Activated T-cell treated with anti-CD3 and anti-CD28 coated beads, Interleukin-2, amount 50 U/mL, for 24 hours (primary cell): ENCODE results near the gene NPHS1.
"Not testable (repeated sequence)": the region's sequence is repeated elsewhere in the genome, so short reads cannot be mapped to it uniquely, and the experiment has no call there.

Source experiments
- DNase-seq: peaks from one replicate; pipeline ENCODE4 v3.0.0-alpha.2; 2020
- H3K27ac Mint-ChIP-seq: 2 replicates; pipeline ENCODE4 v1.8.0; 2020; ENCODE audit warnings: mild to moderate bottlenecking, mixed read lengths
- H3K27me3 Mint-ChIP-seq: 2 replicates; pipeline ENCODE4 v1.8.0; 2020; ENCODE audit warnings: mixed read lengths
- H3K36me3 Mint-ChIP-seq: 2 replicates; pipeline ENCODE4 v1.8.0; 2020; ENCODE audit warnings: low read depth, mixed read lengths
- H3K4me1 Mint-ChIP-seq: 2 replicates; pipeline ENCODE4 v1.8.0; 2020; ENCODE audit warnings: low read depth, mixed read lengths
- H3K4me3 Mint-ChIP-seq: 2 replicates; pipeline ENCODE4 v1.8.0; 2020; ENCODE audit warnings: mild to moderate bottlenecking, moderate library complexity, mixed read lengths
- H3K9me3 Mint-ChIP-seq: 2 replicates; pipeline ENCODE4 v1.8.0; 2020; ENCODE audit warnings: mixed read lengths

NPHS1 gene

DNA sequence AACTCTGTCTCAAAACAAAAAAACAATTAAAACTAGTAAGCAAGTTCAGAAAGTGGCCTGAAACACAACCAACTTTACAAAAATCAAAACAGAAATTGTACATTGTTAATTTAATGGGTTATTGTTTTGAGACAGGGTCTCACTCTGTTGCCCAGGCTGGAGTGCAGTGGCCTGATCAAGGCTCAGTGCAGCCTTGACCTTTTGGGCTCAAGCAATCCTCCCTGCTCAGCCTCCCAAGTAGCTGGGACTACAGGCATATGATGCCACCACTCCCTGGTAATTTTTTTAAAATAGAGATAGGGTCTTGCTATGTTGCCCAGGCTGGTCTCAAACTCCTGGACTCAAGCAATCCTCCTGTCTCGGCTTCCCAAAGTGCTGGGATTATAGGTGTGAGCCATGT is 56.7 kb downstream of the NPHS1 start:
- H3K4me3 Mint-ChIP-seq, H3K4me1 Mint-ChIP-seq, H3K36me3 Mint-ChIP-seq, H3K9me3 Mint-ChIP-seq, DNase-seq, H3K27ac Mint-ChIP-seq: not testable (repeated sequence)
- peaks cover 39% of the 10 kb centered on the region for H3K27me3 Mint-ChIP-seq

DNA sequence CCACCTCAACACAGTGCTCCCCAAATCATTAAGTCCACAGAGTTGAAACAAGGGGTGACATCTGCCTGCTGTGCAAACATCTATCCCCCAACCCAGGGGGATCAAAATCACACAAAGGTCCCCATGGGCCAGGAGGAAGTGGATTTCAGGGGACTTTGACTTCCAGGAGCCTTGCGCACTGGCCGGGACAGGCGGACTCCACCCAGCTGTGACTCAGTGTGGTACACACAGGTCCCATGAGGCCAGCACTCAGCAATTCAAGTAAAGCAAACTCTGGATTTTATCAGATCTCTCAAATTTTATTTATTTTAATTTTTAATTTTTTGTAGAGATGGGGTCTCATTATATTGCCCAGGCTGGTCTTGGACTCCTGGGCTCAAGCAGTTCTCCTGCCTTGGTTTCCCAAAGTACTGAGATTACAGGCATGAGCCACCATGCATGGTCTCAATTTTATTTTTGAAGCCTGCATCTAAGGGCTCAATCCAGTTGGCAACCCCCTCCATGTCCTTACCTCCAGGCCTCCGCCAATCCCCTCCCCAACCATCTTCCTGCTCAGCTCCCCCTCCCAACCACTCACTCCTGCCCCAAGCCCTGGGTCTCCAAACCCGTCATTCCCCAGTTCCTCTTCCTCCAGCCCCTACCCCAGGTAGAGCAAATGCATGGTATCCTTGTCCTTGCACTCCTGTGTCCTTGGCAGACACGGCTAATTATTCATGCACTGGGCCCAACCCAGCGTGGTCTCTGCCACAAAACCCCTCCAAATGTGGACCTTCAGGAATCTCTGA is 58.7 kb downstream of the NPHS1 start:
- Mint-ChIP-seq H3K4me1 (peaks cover 6% of the 10 kb centered on the region), H3K36me3 (no peaks in the 10 kb centered on the region), H3K27me3 (peaks cover 36% of the 10 kb centered on the region), H3K4me3 (no peak overlapping the region), H3K27ac (no peak overlapping the region), H3K9me3 (no peaks in the 10 kb centered on the region)
- no peak for DNase-seq

DNA sequence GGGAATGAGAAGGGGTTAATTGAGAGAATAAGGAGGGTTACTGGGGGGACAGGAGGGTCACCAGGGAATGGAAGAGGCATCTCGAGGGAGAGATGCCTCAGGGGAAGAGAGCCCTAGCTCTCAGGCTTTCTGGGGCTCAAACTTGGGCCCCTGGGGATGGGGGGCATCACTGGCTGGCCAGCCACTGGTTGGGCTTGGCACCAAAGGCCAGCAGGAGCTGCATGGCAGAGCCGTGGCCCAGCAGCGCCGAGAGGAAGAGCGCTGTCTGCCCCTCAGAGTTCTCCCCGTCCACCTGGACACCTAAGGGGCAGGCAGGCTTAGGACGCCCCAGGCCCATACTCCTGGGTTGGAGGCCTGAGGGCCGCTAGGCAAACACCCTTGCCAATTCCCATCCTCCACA is 59.4 kb downstream of the NPHS1 start:
- H3K36me3 Mint-ChIP-seq = no peaks in the 10 kb centered on the region
- no peaks in the 10 kb centered on the region for H3K9me3 Mint-ChIP-seq
- H3K27ac Mint-ChIP-seq = no peak overlapping the region
- no peak for DNase-seq
- peaks cover 31% of the 10 kb centered on the region for H3K27me3 Mint-ChIP-seq
- H3K4me1 Mint-ChIP-seq = peaks cover 6% of the 10 kb centered on the region
- no peak overlapping the region for H3K4me3 Mint-ChIP-seq

DNA sequence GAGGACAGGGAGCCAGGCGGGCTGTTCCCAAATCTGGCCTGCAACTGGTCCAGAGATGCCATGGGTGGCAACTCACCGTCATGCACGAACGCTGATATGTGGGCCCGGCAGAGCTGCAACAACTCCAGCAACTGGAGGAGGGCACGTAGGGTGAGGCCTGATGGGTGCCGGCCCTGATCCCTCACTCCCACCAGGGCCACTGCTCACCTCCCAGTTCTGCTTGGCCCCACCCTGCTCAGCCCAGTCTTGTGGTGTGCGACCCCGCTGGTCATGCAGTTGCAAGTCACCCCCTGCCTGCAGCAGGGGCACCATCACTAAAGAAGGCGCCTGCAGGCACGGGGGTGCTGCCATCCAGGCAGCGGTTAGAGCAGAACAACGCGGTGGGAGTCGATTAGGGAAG is 60.0 kb downstream of the NPHS1 start:
- H3K4me3 Mint-ChIP-seq = no peak overlapping the region
- H3K9me3 Mint-ChIP-seq = no peaks in the 10 kb centered on the region
- no peaks in the 10 kb centered on the region for H3K36me3 Mint-ChIP-seq
- no peak for DNase-seq
- peaks cover 25% of the 10 kb centered on the region for H3K27me3 Mint-ChIP-seq
- peaks cover 6% of the 10 kb centered on the region for H3K4me1 Mint-ChIP-seq
- H3K27ac Mint-ChIP-seq = no peak overlapping the region

DNA sequence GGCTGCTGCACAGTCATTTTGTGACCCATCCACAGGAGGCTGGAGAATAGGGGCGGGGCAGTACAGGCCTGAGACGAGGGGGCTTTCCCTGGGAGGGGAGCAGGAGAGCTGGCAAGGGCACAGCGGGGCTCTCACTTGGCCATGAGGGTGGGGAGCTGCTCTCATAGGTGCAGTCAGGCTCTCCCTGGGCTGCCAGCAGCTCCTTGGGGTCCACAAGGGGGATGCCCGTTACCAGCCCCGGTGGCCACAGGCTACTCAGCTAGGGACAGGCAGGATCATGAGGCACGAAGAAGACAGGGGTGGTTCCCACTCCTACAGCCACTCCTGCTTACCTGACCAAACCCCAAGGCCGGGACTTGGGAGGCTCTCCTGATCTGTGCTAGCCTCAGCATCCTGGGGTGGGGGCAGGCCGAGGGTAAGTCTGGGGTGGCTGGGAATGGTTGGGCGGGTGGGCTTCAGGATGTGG is 60.5 kb downstream of the NPHS1 start:
- H3K4me1 Mint-ChIP-seq = peaks cover 1% of the 10 kb centered on the region

DNA sequence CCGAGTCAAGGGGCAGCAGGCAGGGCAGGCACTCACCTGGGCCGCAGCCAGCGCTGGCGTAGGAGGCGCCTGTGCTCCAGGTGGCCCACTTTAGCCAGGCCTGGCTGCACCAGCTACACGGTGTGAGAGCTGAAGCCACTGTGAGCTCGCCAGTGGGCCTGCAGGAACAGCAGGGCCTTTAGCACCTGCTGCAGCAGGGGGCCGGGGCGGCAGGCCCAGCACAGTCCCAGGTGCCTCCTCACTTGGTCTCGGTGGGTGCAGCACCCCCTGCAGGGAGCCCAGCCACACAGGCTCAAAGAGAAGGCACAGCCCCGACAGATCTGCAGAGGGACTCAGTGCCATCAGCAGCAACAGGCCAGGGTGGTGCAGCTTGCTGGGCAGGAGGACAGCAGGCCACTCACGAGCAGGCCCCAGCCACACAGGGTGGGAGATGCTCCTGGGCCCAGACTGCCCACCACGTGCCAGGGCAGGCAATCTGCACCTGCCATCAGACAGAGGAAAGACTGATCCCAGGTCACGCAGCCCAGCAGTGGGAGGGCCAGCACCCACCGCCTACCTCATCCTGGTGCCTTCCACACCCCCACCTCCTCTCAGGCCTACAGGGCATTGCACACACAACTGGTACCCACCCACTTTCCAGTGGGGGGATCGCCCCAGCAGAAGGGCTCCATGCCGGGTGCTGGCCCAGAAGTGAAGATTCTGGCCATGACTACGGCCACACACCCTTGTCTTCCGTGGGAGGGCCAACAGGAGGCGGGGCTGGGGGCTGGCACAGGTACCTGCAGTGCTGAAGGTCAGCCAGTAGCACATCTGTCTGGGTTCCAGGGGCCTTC is 61.1 kb downstream of the NPHS1 start:
- DNase-seq = no peak
- no peaks in the 10 kb centered on the region for H3K4me1 Mint-ChIP-seq
- H3K4me3 Mint-ChIP-seq = no peak overlapping the region
- H3K9me3 Mint-ChIP-seq = no peaks in the 10 kb centered on the region
- no peak overlapping the region for H3K27ac Mint-ChIP-seq
- H3K36me3 Mint-ChIP-seq = peaks cover under 1% of the 10 kb centered on the region
- H3K27me3 Mint-ChIP-seq = peaks cover 14% of the 10 kb centered on the region

More for the DNA sequence above, 60.5 kb downstream of the NPHS1 start:
- H3K27ac Mint-ChIP-seq = no peak overlapping the region
- no peaks in the 10 kb centered on the region for H3K36me3 Mint-ChIP-seq
- H3K9me3 Mint-ChIP-seq = no peaks in the 10 kb centered on the region
- no peak for DNase-seq
- no peak overlapping the region for H3K4me3 Mint-ChIP-seq
- H3K27me3 Mint-ChIP-seq = peaks cover 21% of the 10 kb centered on the region

DNA sequence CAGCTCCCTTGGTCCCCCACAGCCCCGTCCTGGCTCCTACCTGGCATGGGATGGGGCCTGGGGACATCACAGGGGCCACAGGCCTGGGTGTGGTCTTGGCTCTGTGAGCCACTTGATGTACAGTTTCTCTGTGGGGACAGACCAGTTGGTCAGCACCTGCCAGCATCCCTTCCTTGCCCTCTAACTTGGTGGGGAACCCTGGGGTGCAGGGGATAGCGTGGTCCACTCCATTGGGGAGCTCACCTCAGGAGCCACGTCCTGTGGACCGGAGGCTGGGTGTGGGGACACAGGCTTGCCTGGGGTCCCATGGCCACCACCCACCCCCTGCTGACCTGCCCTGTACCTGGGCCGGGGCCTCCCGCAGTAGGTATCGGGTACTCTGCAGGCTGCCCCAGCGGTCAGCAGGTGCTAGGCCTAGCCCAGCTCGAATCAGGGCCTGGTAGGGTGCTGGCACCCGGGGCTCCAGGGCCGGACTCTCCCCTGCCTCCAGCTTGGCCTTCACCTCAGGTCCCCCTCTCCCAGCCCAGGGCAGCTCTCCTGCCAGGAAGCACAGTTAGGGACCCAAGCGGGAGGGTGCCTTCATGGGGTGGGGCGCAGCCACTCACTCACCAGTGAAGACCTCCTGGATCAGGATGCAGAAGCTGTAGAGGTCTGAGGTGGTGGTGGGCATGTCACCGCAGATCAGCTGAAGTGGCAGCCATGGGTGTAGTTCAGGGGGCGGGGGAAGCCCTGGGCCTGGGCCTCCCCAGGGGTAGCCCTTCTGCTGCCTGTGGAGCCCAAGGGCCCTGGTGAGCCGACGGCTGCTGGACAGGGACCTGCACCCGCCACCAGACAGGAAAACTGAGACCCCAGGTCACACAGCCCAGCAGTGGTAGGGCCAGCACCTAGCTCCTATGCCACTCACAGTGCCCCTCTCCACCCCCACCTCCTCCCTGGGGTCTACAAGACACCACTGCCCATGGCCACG is 62.0 kb downstream of the NPHS1 start:
- peaks cover 2% of the 10 kb centered on the region for H3K36me3 Mint-ChIP-seq
- peaks cover 5% of the 10 kb centered on the region for H3K27me3 Mint-ChIP-seq
- no peaks in the 10 kb centered on the region for H3K9me3 Mint-ChIP-seq
- H3K4me3 Mint-ChIP-seq = no peak overlapping the region
- no peaks in the 10 kb centered on the region for H3K4me1 Mint-ChIP-seq
- no peak for DNase-seq
- H3K27ac Mint-ChIP-seq = no peak overlapping the region

DNA sequence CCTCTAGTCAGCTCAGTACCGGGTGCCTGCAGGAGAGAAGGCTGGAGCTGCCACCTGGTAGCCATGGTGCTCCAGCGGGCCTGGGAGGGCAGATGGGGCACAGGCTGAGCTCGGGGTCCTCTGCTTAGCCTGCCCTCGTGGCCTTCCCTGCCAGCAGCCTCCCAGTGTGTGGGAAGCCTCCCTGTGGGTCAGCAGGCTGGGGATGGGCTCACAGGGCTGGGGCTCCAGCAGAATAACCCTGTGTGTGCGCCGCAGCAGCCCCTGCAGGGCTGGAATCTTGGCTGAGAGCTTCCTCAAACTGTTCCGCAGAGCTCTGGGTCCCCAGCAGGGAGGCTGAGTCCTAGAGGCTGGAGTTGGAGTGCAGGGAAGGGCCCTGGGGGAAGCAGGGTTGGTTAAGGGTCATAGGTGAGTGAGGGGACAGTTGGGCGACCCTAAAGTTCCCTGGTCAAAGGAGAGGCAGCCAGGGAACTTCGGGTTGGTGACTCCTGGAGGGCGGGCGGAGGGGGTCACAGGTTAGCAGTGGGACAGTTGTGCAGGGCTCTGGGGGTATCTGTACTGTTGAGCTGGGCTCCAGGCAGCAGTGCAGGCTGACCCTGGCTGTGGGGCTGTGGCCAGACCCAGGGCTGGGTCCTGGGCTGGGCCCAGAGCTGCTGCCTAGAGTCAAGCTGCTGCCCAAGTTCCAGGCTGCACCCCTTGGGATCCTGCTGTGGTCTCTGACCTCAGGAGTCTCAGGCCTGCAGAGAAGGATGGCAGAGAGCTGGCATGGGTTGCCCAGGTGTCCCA is 62.9 kb downstream of the NPHS1 start:
- H3K4me1 Mint-ChIP-seq = no peaks in the 10 kb centered on the region
- H3K9me3 Mint-ChIP-seq = no peaks in the 10 kb centered on the region
- no peak overlapping the region for H3K27ac Mint-ChIP-seq
- peaks cover 4% of the 10 kb centered on the region for H3K27me3 Mint-ChIP-seq
- H3K4me3 Mint-ChIP-seq = no peak overlapping the region
- no peak for DNase-seq
- peaks cover 2% of the 10 kb centered on the region for H3K36me3 Mint-ChIP-seq

DNA sequence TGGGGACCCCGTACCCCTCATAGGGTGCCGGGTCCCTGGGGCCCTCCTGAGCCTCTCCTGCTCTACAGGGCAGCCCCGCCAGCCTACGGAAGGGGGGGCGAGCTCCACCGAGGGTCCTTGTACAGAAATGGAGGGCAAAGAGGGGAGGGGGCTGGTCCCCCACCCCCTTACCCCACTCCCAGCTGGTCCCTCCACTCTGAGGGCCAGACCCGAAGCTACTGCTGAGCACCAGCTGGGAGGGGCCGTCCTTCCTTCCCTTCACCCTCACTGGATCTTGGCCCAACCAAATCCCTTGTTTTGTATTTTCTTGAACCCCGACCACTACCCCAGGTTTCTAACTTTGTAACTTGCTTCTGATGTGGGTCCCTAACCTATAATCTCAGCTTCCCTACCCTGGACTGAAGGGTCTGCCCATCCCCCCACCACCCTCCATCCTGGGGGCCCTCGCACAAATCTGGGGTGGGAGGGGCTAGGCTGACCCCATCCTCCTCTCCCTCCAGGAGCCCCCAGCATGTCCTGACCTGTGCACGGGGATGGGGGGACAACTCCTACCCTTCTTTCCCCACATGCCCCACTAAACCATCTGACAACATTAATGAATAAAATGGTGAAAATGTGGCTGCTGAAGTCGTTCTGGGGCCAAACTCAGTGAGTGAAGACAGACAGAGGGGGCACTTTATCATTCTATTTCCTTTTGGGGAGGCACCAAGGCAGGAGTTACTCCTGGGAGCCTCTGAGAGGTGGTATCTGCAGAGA is 63.9 kb downstream of the NPHS1 start:
- H3K27me3 Mint-ChIP-seq = no peaks in the 10 kb centered on the region
- H3K27ac Mint-ChIP-seq = no peak overlapping the region
- no peak for DNase-seq
- no peaks in the 10 kb centered on the region for H3K4me1 Mint-ChIP-seq
- H3K36me3 Mint-ChIP-seq = peaks cover 2% of the 10 kb centered on the region
- no peaks in the 10 kb centered on the region for H3K9me3 Mint-ChIP-seq
- no peak overlapping the region for H3K4me3 Mint-ChIP-seq

DNA sequence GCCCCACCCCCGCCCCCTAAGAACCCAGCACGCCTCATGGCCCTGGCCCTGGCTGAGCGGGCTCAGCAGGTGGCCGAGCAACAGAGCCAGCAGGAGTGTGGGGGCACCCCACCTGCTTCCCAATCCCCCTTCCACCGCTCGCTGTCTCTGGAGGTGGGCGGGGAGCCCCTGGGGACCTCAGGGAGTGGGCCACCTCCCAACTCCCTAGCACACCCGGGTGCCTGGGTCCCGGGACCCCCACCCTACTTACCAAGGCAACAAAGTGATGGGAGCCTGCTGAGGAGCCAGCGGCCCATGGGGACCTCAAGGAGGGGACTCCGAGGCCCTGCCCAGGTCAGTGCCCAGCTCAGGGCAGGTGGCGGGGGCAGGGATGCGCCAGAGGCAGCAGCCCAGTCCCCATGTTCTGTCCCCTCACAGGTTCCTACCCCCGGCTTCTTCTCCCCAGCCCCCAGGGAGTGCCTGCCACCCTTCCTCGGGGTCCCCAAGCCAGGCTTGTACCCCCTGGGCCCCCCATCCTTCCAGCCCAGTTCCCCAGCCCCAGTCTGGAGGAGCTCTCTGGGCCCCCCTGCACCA is 65.0 kb downstream of the NPHS1 start:
- peaks cover 3% of the 10 kb centered on the region for H3K36me3 Mint-ChIP-seq
- H3K27ac Mint-ChIP-seq = no peak overlapping the region
- DNase-seq = no peak
- no peaks in the 10 kb centered on the region for H3K9me3 Mint-ChIP-seq
- H3K4me1 Mint-ChIP-seq = no peaks in the 10 kb centered on the region
- no peak overlapping the region for H3K4me3 Mint-ChIP-seq
- H3K27me3 Mint-ChIP-seq = no peaks in the 10 kb centered on the region

DNA sequence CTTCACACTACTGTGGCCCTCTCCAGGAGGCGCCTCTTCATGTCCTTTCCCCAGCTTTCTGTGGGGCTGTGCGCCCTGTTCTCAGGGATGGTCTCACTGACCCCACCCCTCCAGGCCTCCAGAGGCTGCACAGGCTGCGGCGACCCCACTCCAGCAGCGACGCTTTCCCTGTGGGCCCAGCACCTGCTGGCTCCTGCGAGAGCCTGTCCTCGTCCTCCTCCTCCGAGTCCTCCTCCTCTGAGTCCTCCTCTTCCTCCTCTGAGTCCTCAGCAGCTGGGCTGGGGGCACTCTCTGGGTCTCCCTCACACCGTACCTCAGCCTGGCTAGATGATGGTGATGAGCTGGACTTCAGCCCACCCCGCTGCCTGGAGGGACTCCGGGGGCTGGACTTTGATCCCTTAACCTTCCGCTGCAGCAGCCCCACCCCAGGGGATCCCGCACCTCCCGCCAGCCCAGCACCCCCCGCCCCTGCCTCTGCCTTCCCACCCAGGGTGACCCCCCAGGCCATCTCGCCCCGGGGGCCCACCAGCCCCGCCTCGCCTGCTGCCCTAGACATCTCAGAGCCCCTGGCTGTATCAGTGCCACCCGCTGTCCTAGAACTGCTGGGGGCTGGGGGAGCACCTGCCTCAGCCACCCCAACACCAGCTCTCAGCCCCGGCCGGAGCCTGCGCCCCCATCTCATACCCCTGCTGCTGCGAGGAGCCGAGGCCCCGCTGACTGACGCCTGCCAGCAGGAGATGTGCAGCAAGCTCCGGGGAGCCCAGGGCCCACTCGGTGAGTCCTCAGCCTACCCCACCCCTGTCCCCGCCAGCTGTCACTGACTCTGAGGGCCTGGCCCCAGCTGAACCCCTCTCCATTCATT is 65.8 kb downstream of the NPHS1 start:
- Mint-ChIP-seq H3K4me3 (no peak overlapping the region), H3K36me3 (peaks cover 4% of the 10 kb centered on the region), H3K27me3 (no peaks in the 10 kb centered on the region), H3K27ac (no peak overlapping the region), H3K9me3 (no peaks in the 10 kb centered on the region), H3K4me1 (no peaks in the 10 kb centered on the region)
- DNase-seq = no peak

DNA sequence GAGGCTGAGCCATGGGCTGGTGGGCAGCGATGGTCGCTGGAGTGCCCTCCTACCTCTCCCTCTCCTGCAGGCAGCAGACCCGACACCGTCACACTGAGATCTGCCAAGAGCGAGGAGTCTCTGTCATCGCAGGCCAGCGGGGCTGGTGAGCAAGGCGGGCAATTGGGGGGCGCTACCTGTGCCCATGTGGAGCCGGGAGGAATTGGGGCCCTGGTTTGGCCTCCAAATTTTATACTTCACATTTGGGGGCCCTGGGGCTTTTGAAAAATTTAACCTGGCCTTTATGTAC is 67.0 kb downstream of the NPHS1 start:
- no peak overlapping the region for H3K4me3 Mint-ChIP-seq
- no peaks in the 10 kb centered on the region for H3K4me1 Mint-ChIP-seq
- peaks cover 8% of the 10 kb centered on the region for H3K36me3 Mint-ChIP-seq
- DNase-seq = no peak
- no peaks in the 10 kb centered on the region for H3K27me3 Mint-ChIP-seq
- H3K9me3 Mint-ChIP-seq = no peaks in the 10 kb centered on the region
- H3K27ac Mint-ChIP-seq = no peak overlapping the region
